Breast epithelium (tissue), 3 donors: ENCODE measurements around the gene NTSR1.

Experiments used
- POLR2A ChIP-seq: fragments of 450-650 bp; IDR thresholded peaks from one replicate; pipeline ENCODE4 v1.6.1; 2016; ENCODE audit warnings: antibody characterized with exemption, mild to moderate bottlenecking, moderate library complexity
- TF ChIP-seq, protein P1 (sequence below), 3 donors: fragments of 450-650 bp; IDR thresholded peaks; one replicate each; pipeline ENCODE4 v1.5.1; 2016 to 2017; ENCODE audit warnings: antibody characterized with exemption in 3 of 3, mild to moderate bottlenecking in 3 of 3, moderate library complexity in 3 of 3

DNA sequence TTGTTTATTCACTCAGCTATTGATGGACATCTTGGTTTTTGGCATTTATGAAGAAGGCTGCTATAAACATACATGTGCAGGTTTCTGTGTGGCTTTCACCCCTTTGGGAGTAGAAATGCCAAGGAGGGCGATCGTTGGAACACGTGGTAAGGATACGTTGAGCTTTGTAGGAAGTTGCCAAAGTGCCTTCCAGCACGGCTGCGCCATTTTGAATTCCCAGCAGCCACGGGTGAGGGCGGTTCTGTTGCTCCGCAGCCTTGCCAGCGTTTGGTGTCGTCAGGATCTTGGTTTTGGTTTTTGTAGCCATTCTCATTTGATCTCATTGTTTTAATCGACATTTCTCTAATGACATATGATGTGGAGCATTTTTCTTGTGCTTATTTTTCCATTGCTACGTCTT lies 21.8 kb downstream of the NTSR1 start:
- TF ChIP-seq, protein P1, sequence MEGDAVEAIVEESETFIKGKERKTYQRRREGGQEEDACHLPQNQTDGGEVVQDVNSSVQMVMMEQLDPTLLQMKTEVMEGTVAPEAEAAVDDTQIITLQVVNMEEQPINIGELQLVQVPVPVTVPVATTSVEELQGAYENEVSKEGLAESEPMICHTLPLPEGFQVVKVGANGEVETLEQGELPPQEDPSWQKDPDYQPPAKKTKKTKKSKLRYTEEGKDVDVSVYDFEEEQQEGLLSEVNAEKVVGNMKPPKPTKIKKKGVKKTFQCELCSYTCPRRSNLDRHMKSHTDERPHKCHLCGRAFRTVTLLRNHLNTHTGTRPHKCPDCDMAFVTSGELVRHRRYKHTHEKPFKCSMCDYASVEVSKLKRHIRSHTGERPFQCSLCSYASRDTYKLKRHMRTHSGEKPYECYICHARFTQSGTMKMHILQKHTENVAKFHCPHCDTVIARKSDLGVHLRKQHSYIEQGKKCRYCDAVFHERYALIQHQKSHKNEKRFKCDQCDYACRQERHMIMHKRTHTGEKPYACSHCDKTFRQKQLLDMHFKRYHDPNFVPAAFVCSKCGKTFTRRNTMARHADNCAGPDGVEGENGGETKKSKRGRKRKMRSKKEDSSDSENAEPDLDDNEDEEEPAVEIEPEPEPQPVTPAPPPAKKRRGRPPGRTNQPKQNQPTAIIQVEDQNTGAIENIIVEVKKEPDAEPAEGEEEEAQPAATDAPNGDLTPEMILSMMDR (IDR thresholded peaks at IDR 0.05) = no peak
- no peak for TF ChIP-seq POLR2A
